Measurements from ENCODE around the gene ROPN1.
A peak's percentile ranks its signal among the peaks of the same experiment; 100 is the strongest.
"Not testable (repeated sequence)": the region's sequence is repeated elsewhere in the genome, so short reads cannot be mapped to it uniquely, and the experiment has no call there.

The ROPN1 gene

DNA sequence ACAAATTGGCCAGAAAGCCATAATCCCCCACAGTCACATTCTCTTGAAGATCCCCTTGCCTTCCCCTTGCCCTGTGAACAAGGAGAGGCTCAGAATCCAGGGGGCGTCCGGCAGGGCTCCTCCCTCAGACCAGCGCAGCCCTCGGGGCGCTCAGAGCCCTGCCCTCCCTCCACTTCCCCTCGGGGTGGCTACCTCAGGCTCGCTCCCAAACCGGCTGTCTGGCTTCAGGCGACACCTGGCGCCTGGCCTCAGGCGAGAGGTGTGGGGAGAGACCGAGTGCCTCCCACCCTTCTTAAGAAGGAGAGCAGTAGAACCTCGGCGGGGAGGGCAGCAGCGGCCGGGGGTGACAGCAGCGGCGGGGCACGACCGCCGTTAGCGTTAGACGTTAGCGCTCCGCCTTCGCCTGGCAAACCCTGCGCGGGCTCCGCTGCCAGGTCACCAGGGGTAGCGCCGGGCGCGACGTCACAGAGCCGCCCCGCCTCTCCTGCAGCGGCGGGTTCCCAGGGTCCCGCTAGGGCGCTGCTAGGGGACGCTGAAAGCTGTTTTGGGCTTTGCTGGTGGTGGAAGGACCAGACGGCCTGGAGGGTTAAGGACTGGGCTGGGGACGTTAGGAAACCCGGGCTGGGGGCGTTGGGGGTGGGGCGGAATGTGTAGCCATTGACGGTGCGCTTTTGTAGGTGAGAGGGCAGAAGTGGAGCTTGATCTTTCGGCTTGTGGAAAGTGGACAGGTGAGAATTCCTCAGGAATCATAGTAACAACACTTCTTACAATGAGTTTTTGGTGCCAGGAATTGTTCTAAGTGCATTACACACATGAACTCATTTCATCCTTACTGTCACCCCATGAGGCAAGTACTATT lies at the start of gene ROPN1:
Gene ROPN1, minus strand, starts transcription at position 395 of the 859 bp plus-strand sequence. CDS start 11,643 bp downstream, outside the sequence.
- not testable (repeated sequence) for DNase-seq (ENCODE audit: insufficient read length, low spot score)
- FAIRE-seq = peak; percentile 97

DNA sequence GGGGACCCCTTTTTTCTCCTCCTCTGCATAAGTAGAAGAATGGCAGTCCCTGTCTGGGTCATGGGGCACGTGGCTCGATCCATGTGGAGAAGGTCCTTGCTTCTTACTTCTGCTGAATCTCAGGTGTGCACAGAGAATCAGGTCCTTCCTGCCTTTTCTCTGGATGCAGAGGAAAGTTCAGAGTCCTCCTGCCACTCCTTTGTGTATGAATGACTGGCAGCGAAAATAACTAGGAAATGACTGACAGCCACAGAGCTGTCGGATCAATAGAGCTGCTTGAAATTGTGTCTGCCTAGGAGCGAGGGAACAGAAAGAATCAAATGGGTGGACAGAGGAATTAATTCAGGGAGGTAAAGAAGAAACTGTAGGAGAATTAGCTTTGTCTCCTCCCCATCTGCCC lies 49.6 kb upstream of the ROPN1 start:
- no peak for FAIRE-seq

DNA sequence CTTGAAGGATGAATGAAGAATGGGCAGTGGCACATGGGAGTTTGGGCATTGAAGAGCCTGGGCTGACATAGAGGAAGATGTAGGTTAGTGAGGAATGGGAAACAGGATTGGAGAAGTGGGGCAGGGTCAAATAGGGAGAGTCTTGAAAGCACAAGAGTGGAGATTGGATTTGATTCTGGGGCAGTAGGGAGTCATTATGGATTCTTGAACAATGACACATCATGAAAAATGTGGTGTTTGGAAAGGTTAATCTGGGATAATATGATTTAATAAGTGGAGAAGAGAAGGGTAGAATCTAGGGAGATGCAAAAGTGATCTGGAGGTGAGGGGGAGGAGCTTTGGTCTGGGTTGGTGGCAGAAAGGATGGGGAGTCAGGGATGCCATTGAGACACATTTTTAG lies 45.4 kb upstream of the ROPN1 start:
- DNase-seq (ENCODE audit: insufficient read length, low spot score) (no peak), FAIRE-seq (no peak)

More for the DNA sequence above, 49.6 kb upstream of the ROPN1 start:
- no peak for DNase-seq (ENCODE audit: insufficient read length, low spot score)

- DNase-seq (ENCODE audit: insufficient read length, low spot score); FAIRE-seq: not testable (repeated sequence)
Measured at GRCh38 chr3:124036214-124036613, 44.3 kb upstream of the ROPN1 start.

DNA sequence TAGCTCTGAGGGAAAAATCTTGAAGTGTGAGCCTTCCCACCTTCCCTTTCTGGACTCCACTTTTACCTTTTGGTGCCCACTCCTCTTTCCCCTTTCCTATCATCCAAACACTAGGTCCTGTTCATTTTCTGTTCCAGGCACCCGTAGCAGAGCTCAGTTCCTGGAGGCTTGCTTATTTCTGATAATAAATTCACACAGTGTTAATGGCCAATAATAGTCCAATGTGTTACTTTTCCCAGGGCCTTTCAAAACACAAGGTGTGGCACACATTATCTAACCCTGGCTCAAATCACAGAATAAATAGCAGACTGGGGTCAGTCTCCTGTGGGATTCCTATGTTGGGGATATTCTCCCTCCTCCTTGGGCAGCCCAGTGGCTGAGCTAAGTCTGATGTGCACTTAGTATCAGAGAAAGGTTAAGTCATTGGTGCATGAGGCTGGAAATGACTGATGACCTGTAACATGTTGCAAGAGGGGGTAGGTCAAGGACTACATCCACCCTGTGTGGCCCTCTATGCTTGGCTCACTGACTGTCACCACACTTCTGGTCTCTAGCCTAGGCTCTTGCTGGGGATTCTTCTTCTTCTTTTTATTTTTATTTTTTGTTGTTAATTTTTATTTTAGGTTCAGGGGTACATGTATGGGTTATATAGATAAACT lies 43.7 kb upstream of the ROPN1 start:
- FAIRE-seq (no peak), DNase-seq (ENCODE audit: insufficient read length, low spot score) (no peak)

GRCh38 chr3:124034844-124035152 lies 42.9 kb upstream of the ROPN1 start:
- FAIRE-seq = no peak

DNA sequence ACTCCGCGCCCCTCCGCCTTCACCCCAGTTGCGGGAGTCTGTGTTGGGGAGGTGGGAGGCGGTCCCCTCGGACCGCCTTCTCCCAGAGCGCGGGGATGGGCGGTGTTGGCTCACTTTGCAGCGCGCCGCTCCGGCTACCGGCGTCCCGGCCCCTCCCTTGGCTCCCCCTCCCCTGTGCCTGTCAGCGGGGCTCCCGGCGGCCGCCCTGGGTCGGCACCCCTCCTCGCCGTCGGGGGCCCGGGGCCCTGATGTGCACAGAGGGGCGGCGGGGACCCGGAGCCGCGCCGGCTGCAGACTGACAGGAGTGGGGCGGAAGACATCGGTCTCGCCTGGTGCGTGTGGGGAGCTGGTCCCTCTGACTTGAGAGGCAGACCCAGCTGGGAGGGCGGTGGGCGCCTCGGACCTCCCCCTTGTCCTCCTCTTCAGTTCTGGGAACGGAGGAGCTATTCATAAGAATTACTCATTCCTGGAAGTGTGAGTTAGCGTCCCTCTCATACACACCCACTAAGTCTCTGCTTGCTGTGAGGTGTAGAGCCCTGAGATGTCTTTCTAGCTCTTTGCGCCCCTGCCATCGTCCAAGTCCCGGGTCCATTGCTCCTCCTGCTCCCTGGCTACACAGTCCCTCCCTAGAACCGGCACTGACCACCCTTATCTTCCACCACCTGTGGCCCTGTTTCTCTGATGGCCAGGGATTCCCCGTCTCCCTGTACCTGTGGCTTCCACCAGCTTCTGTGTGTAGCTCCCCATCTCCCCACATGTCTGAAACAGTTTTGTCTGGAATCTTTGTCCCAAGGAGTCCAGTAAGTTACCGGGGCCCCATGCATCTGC lies 42.3 kb upstream of the ROPN1 start:
- FAIRE-seq (no peak), DNase-seq (ENCODE audit: insufficient read length, low spot score) (no peak)

More at GRCh38 chr3:124034844-124035152, 42.9 kb upstream of the ROPN1 start:
- no peak for DNase-seq (ENCODE audit: insufficient read length, low spot score)

- FAIRE-seq (no peak), DNase-seq (ENCODE audit: insufficient read length, low spot score) (peak; percentile 14)
Measured at GRCh38 chr3:124033360-124034015, 41.6 kb upstream of the ROPN1 start, which contains the start of gene KALRN. Gene KALRN, plus strand, starts transcription at chr3:124033369.

- FAIRE-seq (no peak), DNase-seq (ENCODE audit: insufficient read length, low spot score) (peak; percentile 88)
Measured at GRCh38 chr3:124032881-124033359, 41.0 kb upstream of the ROPN1 start.

GRCh38 chr3:124032311-124032880 lies 40.5 kb upstream of the ROPN1 start:
- FAIRE-seq = no peak
- peak; percentile 25 for DNase-seq (ENCODE audit: insufficient read length, low spot score)

- no peak for FAIRE-seq
- no peak for DNase-seq (ENCODE audit: insufficient read length, low spot score)
Measured at GRCh38 chr3:124026516-124026915, 34.6 kb upstream of the ROPN1 start.

- not testable (repeated sequence) for FAIRE-seq; DNase-seq (ENCODE audit: insufficient read length, low spot score)
Measured at GRCh38 chr3:124023531-124023930, 31.6 kb upstream of the ROPN1 start.

DNA sequence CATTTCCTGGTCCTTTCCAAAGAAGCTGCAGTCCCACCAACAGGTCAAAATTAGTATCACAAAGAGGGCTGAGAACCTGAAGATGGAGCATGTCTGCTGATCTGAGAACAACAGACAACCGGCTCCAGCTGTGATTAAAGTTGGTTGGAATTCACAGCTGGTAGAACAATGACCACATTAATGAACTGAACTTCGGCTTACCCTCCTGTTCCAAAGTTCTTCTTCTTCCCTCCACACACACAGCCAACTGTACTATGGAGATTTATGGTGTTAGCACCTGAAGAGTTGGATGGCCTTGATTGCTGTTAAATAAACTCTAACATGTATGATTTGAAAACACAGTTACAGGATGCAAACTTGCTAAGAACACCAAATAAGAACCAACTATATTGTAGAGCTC lies 27.4 kb upstream of the ROPN1 start:
- FAIRE-seq (no peak), DNase-seq (ENCODE audit: insufficient read length, low spot score) (no peak)

GRCh38 chr3:124017502-124017901 lies 25.6 kb upstream of the ROPN1 start:
- not testable (repeated sequence) for FAIRE-seq; DNase-seq (ENCODE audit: insufficient read length, low spot score)

- FAIRE-seq; DNase-seq (ENCODE audit: insufficient read length, low spot score): not testable (repeated sequence)
Measured at GRCh38 chr3:124016483-124016882, 24.6 kb upstream of the ROPN1 start.

DNA sequence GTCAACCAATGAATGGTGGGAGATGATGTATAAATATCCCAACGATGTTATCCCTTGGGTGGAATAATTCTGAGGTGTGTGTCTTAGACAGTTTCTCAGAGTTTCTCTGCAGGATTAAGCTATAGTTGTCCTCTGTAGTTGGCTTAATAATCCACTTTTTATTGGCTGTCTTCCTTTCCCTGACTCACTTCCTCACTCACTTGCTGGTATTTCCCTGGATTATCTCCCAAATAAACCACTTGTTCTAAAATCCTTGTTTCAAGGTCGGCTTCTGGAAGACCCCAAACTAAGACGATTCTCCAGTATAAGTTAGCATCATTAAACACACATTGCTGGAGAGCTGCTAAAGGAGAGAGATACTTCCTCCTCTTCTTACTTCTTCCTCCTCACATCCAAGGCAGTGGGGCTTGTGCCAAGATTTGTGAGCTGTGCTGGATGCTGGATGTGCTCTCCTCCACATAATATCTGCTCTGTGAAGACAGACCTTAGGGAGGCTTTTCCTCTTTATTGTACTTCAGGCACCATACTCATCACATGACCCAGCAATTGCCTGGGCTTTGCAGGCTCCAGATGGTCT lies 22.5 kb upstream of the ROPN1 start:
- no peak for DNase-seq (ENCODE audit: insufficient read length, low spot score)
- no peak for FAIRE-seq

DNA sequence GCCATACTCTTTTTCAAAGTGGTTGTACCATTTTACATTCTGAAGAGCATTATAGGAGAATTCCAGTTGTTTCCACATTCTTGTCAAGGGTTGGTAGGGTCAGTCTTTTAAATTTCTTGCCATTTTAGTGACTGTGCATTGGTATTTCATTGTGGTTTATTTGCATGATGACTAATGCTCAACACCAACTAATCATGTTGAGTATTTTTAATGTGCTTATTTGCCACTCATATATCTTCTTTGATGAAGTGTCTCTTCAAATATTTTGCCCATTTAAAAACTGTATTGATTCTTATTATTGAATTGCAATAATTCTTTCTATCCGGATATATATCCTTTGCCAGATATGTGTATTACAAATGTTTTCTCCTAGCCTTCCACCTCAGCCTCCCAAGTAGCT lies 16.4 kb upstream of the ROPN1 start:
- FAIRE-seq; DNase-seq (ENCODE audit: insufficient read length, low spot score): not testable (repeated sequence)

DNA sequence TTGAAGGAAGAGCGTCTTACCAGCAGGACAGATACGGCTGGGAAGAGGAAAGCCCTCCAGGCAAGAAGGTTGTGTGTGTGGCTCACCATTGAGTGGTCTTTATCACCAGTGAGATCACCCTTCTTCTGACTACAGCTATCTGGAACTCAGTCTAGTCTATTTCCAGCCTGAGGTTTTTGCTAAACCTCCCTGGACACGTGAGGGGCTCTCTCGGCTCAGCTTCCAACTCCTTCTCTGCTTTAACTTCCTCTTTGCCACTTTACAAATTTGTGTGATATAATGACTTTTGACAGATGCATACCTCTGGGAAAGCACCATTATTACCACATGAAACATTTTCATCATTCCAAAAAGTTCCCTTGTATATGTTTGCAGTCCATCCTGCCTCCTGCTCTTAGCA lies 15.3 kb upstream of the ROPN1 start:
- DNase-seq (ENCODE audit: insufficient read length, low spot score) (no peak), FAIRE-seq (no peak)

GRCh38 chr3:124002405-124003079 lies 10.6 kb upstream of the ROPN1 start:
- not testable (repeated sequence) for DNase-seq (ENCODE audit: insufficient read length, low spot score); FAIRE-seq

Data from HTR-8/SVneo (cell line).